Fibroblast of villous mesenchyme (primary cell): ENCODE measurements around the gene HUNK. TPM values are rescaled to one million over a fixed set of nuclear protein-coding genes. Genes with fewer than 3 reads are reported as not detected.

Source experiments
- DNase-seq: peaks from one replicate; pipeline ENCODE4 v3.0.0-alpha.2; 2010; ENCODE audit warnings: low read depth
- H3K4me3 ChIP-seq: 2 replicates; pipeline ENCODE4 v1.5.1; 2011; ENCODE audit warnings: low read depth, mild to moderate bottlenecking, low read length
- total RNA-seq: library from RNA; depleted of rRNA; stranded (reverse); fragments of >200 nt; gene quantifications from 2 replicates; pipeline ENCODE4 v1.2.3, GENCODE V29; 2012
- TF ChIP-seq, protein P1 (sequence below): IDR thresholded peaks from 2 replicates; pipeline ENCODE4 v1.5.1; 2012; ENCODE audit warnings: low read depth, mild to moderate bottlenecking, low read length; ENCODE audit not compliant: insufficient read depth

HUNK gene
- total RNA-seq, 1 donor, result 1.3 TPM

DNA sequence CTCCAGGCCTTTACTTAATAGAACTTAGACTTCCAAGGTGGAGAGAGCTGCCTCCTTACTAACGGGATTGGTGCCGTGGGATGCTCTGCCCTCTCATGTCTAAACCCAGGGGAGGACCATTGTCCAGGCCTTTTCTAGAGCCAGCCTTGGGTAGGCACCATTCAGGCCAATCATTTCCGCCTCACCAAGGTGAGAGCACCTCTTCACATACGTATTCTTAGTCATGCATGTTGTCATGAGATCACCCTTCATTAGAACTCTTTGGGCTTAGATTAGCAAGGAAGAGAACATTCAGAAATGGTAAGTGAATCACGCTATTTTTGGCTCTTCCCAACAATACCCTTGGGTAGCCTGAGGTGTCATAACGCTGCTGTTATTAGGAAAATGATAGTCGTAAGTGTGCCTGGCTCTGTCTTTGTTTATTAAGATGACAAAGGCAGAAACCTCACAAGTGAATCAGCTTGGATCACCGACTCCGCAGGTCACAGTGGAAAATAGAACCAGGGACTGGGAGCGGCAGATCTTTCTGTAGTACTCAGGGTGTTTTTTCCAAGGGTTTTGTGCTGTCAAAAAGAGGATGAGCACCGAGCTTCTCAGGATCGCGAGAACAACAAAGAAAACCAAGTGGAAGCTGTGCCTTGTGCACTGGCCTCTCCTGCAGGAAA, 55.0 kb downstream of the HUNK start:
- no peak overlapping the region for H3K4me3 ChIP-seq
- TF ChIP-seq, protein P1, sequence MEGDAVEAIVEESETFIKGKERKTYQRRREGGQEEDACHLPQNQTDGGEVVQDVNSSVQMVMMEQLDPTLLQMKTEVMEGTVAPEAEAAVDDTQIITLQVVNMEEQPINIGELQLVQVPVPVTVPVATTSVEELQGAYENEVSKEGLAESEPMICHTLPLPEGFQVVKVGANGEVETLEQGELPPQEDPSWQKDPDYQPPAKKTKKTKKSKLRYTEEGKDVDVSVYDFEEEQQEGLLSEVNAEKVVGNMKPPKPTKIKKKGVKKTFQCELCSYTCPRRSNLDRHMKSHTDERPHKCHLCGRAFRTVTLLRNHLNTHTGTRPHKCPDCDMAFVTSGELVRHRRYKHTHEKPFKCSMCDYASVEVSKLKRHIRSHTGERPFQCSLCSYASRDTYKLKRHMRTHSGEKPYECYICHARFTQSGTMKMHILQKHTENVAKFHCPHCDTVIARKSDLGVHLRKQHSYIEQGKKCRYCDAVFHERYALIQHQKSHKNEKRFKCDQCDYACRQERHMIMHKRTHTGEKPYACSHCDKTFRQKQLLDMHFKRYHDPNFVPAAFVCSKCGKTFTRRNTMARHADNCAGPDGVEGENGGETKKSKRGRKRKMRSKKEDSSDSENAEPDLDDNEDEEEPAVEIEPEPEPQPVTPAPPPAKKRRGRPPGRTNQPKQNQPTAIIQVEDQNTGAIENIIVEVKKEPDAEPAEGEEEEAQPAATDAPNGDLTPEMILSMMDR, result no peak
- no peak for DNase-seq

DNA sequence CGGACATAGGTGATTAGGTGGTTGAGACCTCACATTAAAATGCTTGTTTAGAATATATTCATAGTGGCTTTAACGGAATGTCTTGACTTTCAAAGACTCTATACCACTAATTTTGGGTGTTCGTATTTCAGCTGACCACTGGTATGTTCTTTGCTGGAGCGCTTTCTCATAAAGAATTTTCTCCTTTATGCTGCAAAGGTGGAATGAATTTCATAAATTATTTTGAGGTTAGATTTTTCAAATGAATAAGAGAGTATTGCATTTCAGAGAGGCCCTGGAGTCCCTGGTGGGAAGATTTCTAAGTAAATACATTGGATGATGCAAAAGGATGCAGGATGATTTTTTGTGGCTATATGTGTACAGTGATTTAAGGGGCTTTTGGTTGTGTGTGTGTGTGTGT, 55.8 kb downstream of the HUNK start:
- no peak for DNase-seq
- TF ChIP-seq, protein P1, result no peak
- no peak overlapping the region for H3K4me3 ChIP-seq

DNA sequence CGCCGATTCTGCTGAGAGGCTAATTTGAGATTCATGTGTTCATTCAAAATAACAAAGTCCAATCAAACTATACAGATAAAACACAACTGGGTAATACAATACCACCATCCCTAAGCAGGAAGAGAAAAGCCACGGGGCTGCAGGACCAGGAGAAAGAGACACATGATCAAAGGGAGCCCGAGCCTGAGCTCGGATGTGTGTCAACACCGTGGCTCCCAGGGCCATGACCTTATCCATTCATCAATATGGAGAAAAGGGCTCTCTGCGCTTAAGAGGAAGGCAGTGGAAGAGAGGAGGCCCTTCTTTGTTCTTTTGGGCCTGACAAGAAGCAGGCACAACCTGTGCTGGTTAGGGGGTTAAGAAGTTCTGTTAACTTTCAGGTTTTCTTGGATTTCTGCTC, 56.7 kb downstream of the HUNK start:
- no peak overlapping the region for H3K4me3 ChIP-seq
- DNase-seq, result no peak
- TF ChIP-seq, protein P1, result no peak

DNA sequence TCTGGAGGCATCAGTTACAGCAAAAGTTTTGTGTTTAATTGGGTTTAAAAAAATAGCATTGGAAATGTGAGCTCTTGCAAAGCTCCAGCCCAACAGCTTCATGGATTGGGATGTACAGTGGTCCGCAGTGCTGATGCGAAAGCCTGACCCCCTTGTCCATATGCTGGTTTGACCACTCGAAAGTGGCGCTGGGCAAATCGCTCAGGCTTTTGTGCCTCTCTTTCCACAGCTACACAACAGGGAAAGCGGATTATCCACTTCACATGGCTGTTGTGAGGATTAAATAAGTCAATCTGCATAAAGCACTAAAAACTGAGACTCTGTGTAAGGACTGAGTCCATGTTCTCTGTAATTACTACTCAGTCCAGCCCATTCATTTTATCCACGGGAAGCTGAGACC, 57.2 kb downstream of the HUNK start:
- H3K4me3 ChIP-seq, result no peak overlapping the region
- no peak for DNase-seq
- TF ChIP-seq, protein P1, result no peak

DNA sequence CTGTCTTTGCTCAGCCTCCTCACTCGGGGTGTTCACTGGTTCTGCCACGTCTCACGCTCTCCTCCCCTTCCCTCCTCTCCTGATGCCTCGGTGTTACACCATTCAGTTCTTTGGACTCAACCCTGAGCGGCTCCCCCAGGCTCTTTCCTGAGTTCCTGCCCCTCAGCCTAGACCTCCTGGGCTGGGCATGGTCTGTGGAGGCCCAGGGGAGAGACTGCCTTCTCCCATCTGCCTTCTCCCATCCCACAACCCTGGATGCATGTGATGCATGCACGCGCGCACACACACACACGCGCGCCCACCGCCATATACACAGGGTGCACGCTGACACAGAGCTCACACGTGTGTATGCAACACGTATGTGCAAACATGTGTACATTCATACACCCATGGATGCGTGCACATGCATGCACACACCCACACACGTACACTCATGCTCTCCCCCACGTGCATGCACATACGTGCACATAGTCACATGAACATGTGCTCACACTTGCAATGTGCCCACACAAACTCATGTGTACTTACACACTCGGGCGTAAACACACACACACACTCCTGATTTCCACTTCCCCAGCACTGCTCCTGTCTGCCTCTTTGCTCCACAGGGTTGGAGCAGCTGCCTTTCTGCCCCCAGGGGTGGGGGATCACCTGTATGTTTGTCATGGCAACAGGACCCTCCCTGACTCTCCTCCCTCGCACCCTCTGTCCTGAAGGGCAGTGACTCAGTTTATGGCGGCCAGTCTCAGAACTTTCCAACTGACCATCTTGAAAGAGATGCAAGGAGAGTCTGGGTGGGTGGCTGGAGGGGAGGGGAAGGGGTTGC, 59.0 kb downstream of the HUNK start:
- no peak for DNase-seq
- TF ChIP-seq, protein P1, result no peak
- no peak overlapping the region for H3K4me3 ChIP-seq

DNA sequence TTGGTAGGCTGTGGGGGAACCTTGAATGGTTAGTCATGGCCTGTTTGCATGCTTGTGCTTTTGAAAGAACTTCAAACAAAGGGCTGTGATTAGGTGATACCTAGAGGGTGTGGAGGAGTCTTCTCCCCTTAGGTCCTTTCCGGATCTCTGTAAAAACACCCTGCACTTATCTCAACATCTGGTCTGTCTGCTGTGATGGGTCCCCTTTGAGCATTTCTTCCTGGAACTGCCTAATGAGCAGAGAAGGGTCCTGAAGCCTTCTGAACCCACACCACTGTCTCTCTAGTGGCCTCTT, 59.6 kb downstream of the HUNK start:
- H3K4me3 ChIP-seq, result no peak overlapping the region
- TF ChIP-seq, protein P1, result no peak
- DNase-seq, result no peak

DNA sequence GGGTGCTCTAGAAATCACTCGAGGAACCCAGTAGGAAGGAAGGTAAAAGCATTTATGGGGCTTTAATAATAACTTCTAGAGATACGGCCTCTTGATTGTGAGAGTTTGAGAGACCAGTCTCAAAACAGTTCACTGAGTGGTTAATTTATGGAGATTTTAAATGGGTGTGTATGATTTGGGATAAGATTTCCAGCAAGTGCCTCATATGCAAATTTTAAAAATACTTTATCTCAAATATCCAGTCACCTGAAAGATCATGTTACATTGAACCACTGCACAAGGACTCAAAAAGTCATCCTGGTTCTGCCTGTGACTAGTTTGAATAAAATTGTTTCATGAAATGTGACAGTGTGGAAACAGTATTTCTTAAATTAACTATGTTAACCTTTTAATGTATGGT, 64.5 kb downstream of the HUNK start:
- H3K4me3 ChIP-seq, result no peak overlapping the region
- DNase-seq, result no peak
- TF ChIP-seq, protein P1, result no peak
